ENCODE results near the gene ADK.

Gene ADK

GRCh38 chr10:74371696-74372095 lies 220.7 kb downstream of the ADK start:
- no peak for DNase-seq

GRCh38 chr10:74373059-74373458 lies 222.0 kb downstream of the ADK start:
- no peak for DNase-seq

- no peak for DNase-seq
Observed at GRCh38 chr10:74377476-74377875, 226.5 kb downstream of the ADK start.

GRCh38 chr10:74379474-74379873 lies 228.5 kb downstream of the ADK start:
- no peak for DNase-seq

- no peak for DNase-seq
Observed at GRCh38 chr10:74380795-74381194, 229.8 kb downstream of the ADK start.

GRCh38 chr10:74381291-74381853 lies 230.4 kb downstream of the ADK start:
- DNase-seq: no peak

GRCh38 chr10:74382663-74383062 lies 231.6 kb downstream of the ADK start:
- no peak for DNase-seq

- no peak for DNase-seq
Observed at GRCh38 chr10:74383642-74384041, 232.6 kb downstream of the ADK start.

- DNase-seq: no peak
Observed at GRCh38 chr10:74384615-74385183, 233.7 kb downstream of the ADK start.

GRCh38 chr10:74388801-74389200 lies 237.8 kb downstream of the ADK start:
- no peak for DNase-seq

GRCh38 chr10:74391786-74392185 lies 240.8 kb downstream of the ADK start:
- DNase-seq: no peak

GRCh38 chr10:74394416-74394969 lies 243.5 kb downstream of the ADK start:
- DNase-seq: no peak

- DNase-seq: no peak
Observed at GRCh38 chr10:74400186-74400585, 249.2 kb downstream of the ADK start.

- DNase-seq: no peak
Observed at GRCh38 chr10:74406006-74406405, 255.0 kb downstream of the ADK start.

GRCh38 chr10:74415146-74415839 lies 264.3 kb downstream of the ADK start:
- DNase-seq: no peak

GRCh38 chr10:74417397-74417796 lies 266.4 kb downstream of the ADK start:
- DNase-seq: no peak

- peak; percentile 77 for DNase-seq
Observed at GRCh38 chr10:74418285-74418872, 267.4 kb downstream of the ADK start.

GRCh38 chr10:74419491-74419951 lies 268.5 kb downstream of the ADK start:
- no peak for DNase-seq

GRCh38 chr10:74419958-74420375 lies 268.9 kb downstream of the ADK start:
- DNase-seq: no peak

- no peak for DNase-seq
Observed at GRCh38 chr10:74424565-74424964, 273.5 kb downstream of the ADK start.

- DNase-seq: no peak
Observed at GRCh38 chr10:74425456-74426001, 274.5 kb downstream of the ADK start.

GRCh38 chr10:74431816-74432215 lies 280.8 kb downstream of the ADK start:
- DNase-seq: no peak

GRCh38 chr10:74432841-74433594 lies 282.0 kb downstream of the ADK start:
- DNase-seq: no peak

All from NCI-H1048 (cell line).